H9 (cell line): Measurements from ENCODE around the gene SLC35B4. TPM values are rescaled to one million over a fixed set of nuclear protein-coding genes. Genes with fewer than 3 reads are reported as not detected.

ENCODE experiments used
- DNase-seq: peaks from one replicate; pipeline ENCODE4 v3.0.0-alpha.2; 2017
- H2AFZ ChIP-seq: one replicate; pipeline ENCODE4 v1.6.1; 2013; ENCODE audit warnings: mild to moderate bottlenecking, low read length, control low read depth, moderate library complexity
- H2AK5ac ChIP-seq: 2 replicates; pipeline ENCODE4 v1.6.1; 2013; ENCODE audit warnings: low read length, control low read depth, mixed read lengths; ENCODE audit not compliant: insufficient read length
- H2BK120ac ChIP-seq: one replicate; pipeline ENCODE4 v1.6.1; 2013; ENCODE audit warnings: low read depth, mild to moderate bottlenecking, low read length, control low read depth, inconsistent platforms; ENCODE audit not compliant: poor library complexity, severe bottlenecking
- H2BK12ac ChIP-seq: 2 replicates; pipeline ENCODE4 v1.6.1; 2013; ENCODE audit warnings: low read length, control low read depth, mixed read lengths, low read depth; ENCODE audit not compliant: insufficient read length
- H2BK15ac ChIP-seq: 2 replicates; pipeline ENCODE4 v1.6.1; 2013; ENCODE audit warnings: low read depth, low read length, control low read depth
- H2BK20ac ChIP-seq: one replicate; pipeline ENCODE4 v1.6.1; 2013; ENCODE audit warnings: low read depth, mild to moderate bottlenecking, low read length, control low read depth, inconsistent platforms; ENCODE audit not compliant: poor library complexity, severe bottlenecking
- H2BK5ac ChIP-seq: 2 replicates; pipeline ENCODE4 v1.6.1; 2013; ENCODE audit warnings: low read length, control low read depth, mixed read lengths; ENCODE audit not compliant: insufficient read length
- H3K14ac ChIP-seq: 2 replicates; pipeline ENCODE4 v1.6.1; 2013; ENCODE audit warnings: low read length, control low read depth; ENCODE audit not compliant: insufficient read depth
- H3K18ac ChIP-seq: 2 replicates; pipeline ENCODE4 v1.6.1; 2013; ENCODE audit warnings: low read depth, mild to moderate bottlenecking, mixed read lengths, low read length, control low read depth; ENCODE audit not compliant: insufficient read length
- H3K23ac ChIP-seq: 2 replicates; pipeline ENCODE4 v1.6.1; 2013; ENCODE audit warnings: low read length, control low read depth, mixed read lengths, low read depth; ENCODE audit not compliant: insufficient read length
- H3K23me2 ChIP-seq: 2 replicates; pipeline ENCODE4 v1.6.1; 2013; ENCODE audit warnings: low read depth, mild to moderate bottlenecking, mixed read lengths, low read length, control low read depth; ENCODE audit not compliant: insufficient read length, poor library complexity, severe bottlenecking
- H3K27ac ChIP-seq: 2 replicates; pipeline ENCODE4 v1.5.1; 2013; ENCODE audit warnings: low read length, control low read depth, mixed read lengths, low read depth; ENCODE audit not compliant: insufficient read length
- H3K27me3 ChIP-seq: 2 replicates; pipeline ENCODE4 v1.6.1; 2013; ENCODE audit warnings: low read length, control low read depth, inconsistent platforms; ENCODE audit not compliant: insufficient read depth
- H3K4ac ChIP-seq: 2 replicates; pipeline ENCODE4 v1.6.1; 2013; ENCODE audit warnings: low read depth, mild to moderate bottlenecking, control low read depth, inconsistent platforms, low read length, moderate library complexity
- H3K4me1 ChIP-seq: 2 replicates; pipeline ENCODE4 v1.6.1; 2013; ENCODE audit warnings: low read length, control low read depth, inconsistent platforms; ENCODE audit not compliant: insufficient read depth
- H3K4me2 ChIP-seq: 2 replicates; pipeline ENCODE4 v1.6.1; 2013; ENCODE audit warnings: low read length, control low read depth, mixed read lengths; ENCODE audit not compliant: insufficient read length, insufficient read depth
- H3K56ac ChIP-seq: 2 replicates; pipeline ENCODE4 v1.6.1; 2013; ENCODE audit warnings: low read depth, mild to moderate bottlenecking, mixed read lengths, low read length, control low read depth; ENCODE audit not compliant: insufficient read length
- H3K79me1 ChIP-seq: 2 replicates; pipeline ENCODE4 v1.6.1; 2013; ENCODE audit warnings: low read depth, mild to moderate bottlenecking, moderate library complexity, low read length, control low read depth, inconsistent platforms; ENCODE audit not compliant: insufficient read depth, poor library complexity, severe bottlenecking
- H3K79me2 ChIP-seq: 2 replicates; pipeline ENCODE4 v1.6.1; 2013; ENCODE audit warnings: low read length, control low read depth, inconsistent platforms; ENCODE audit not compliant: insufficient read depth
- H3K9ac ChIP-seq: 2 replicates; pipeline ENCODE4 v1.6.1; 2013; ENCODE audit warnings: low read length, control low read depth, mixed read lengths; ENCODE audit not compliant: insufficient read length; ENCODE audit errors: extremely low read depth
- H3K9me3 ChIP-seq: one replicate; pipeline ENCODE4 v1.6.1; 2013; ENCODE audit warnings: low read depth, low read length, inconsistent platforms; ENCODE audit not compliant: control insufficient read depth
- H3T11ph ChIP-seq: one replicate; pipeline ENCODE4 v1.6.1; 2013; ENCODE audit warnings: mild to moderate bottlenecking, low read length, control low read depth, inconsistent platforms
- H4K20me1 ChIP-seq: one replicate; pipeline ENCODE4 v1.6.1; 2013; ENCODE audit not compliant: control insufficient read depth, insufficient read length, insufficient read depth
- H4K5ac ChIP-seq: 2 replicates; pipeline ENCODE4 v1.6.1; 2013; ENCODE audit warnings: low read depth, mild to moderate bottlenecking, mixed read lengths, low read length, control low read depth; ENCODE audit not compliant: insufficient read length
- H4K8ac ChIP-seq: replicated peaks from 2 replicates; pipeline ENCODE4 v1.6.1; 2013; ENCODE audit warnings: low read length, control low read depth, mixed read lengths, low read depth; ENCODE audit not compliant: insufficient read length
- H4K91ac ChIP-seq: 2 replicates; pipeline ENCODE4 v1.6.1; 2013; ENCODE audit warnings: low read depth, mild to moderate bottlenecking, moderate library complexity, mixed read lengths, low read length, control low read depth; ENCODE audit not compliant: insufficient read length
- H3K27ac Mint-ChIP-seq, 3 experiments: 2 replicates in 2 of 3; 3 replicates in 1 of 3; pipeline ENCODE4 v1.8.0; 2020 to 2021; ENCODE audit warnings: mixed read lengths in 3 of 3, mild to moderate bottlenecking in 1 of 3, moderate library complexity in 1 of 3
- H3K27me3 Mint-ChIP-seq: 2 replicates; pipeline ENCODE4 v1.8.0; 2021; ENCODE audit warnings: low read depth, mild to moderate bottlenecking, moderate library complexity, mixed read lengths
- H3K36me3 Mint-ChIP-seq, 3 experiments: 2 replicates in 2 of 3; 3 replicates in 1 of 3; pipeline ENCODE4 v1.8.0; 2020 to 2021; ENCODE audit warnings: low read depth in 3 of 3, mixed read lengths in 3 of 3; ENCODE audit not compliant: insufficient read depth in 1 of 3
- H3K4me1 Mint-ChIP-seq, 2 experiments: 2 replicates each; pipeline ENCODE4 v1.8.0; 2020; ENCODE audit warnings: mixed read lengths in 2 of 2
- H3K4me3 Mint-ChIP-seq, 2 experiments: 2 replicates in 1 of 2; 3 replicates in 1 of 2; pipeline ENCODE4 v1.8.0; 2020 to 2021; ENCODE audit warnings: mild to moderate bottlenecking in 2 of 2, mixed read lengths in 2 of 2, moderate library complexity in 1 of 2
- H3K9me3 Mint-ChIP-seq, 2 experiments: 2 replicates in 1 of 2; 3 replicates in 1 of 2; pipeline ENCODE4 v1.8.0; 2020; ENCODE audit warnings: mild to moderate bottlenecking in 2 of 2, mixed read lengths in 2 of 2, moderate library complexity in 1 of 2
- CTCF ChIP-seq: fragments of 200-600 bp; sonication (generic); conservative IDR thresholded peaks from 3 replicates; pipeline ENCODE4 v1.8.0; 2021; ENCODE audit warnings: antibody characterized with exemption, mild to moderate bottlenecking
- WGBS: extraction: QIAGEN DNeasy Blood & Tissue Kit; methylation state at CpG from one replicate; pipeline ENCODE4 v1.1.7; 2013; ENCODE audit warnings: missing lambda C conversion rate, low lambda C conversion rate, mixed read lengths; ENCODE audit not compliant: insufficient read length; ENCODE audit errors: extremely low coverage; 5-methylcytosine and 5-hydroxymethylcytosine counted together
- total RNA-seq: library from RNA; stranded (reverse); gene quantifications from 2 replicates; pipeline ENCODE4 v1.2.1, GENCODE V29; 2021

The SLC35B4 gene
- total RNA-seq, 1 experiment from 2014 or later = 33.4 TPM

- Histone ChIP-seq H3K23me2 (no peaks in the 10 kb centered on the region), H3K27me3 (no peaks in the 10 kb centered on the region), H3K79me2 (no peaks in the 10 kb centered on the region), H2AFZ (no peak overlapping the region), H3K56ac (no peak overlapping the region), H2BK12ac (no peak overlapping the region), H3T11ph (no peak overlapping the region), H3K14ac (no peak overlapping the region), H2BK15ac (no peak overlapping the region), H3K9ac (no peak overlapping the region), H3K9me3 (no peaks in the 10 kb centered on the region), H2AK5ac (no peak overlapping the region), H3K27ac (no peak overlapping the region), H4K5ac (no peak overlapping the region), H3K18ac (no peak overlapping the region), H4K20me1 (no peaks in the 10 kb centered on the region), H2BK20ac (no peak overlapping the region), H3K4me1 (no peaks in the 10 kb centered on the region), H3K79me1 (no peaks in the 10 kb centered on the region), H2BK120ac (no peak overlapping the region), H4K8ac (no peak overlapping the region), H3K4me2 (no peak overlapping the region), H2BK5ac (no peak overlapping the region), H3K4ac (no peak overlapping the region), H4K91ac (no peak overlapping the region), H3K23ac (no peak overlapping the region)
- WGBS = no CpG with 5 or more reads among the region's 12 CpGs
- Mint-ChIP-seq H3K9me3 (no peaks in the 10 kb centered on the region), H3K27me3 (no peaks in the 10 kb centered on the region), H3K36me3 (peaks cover 19 to 35% (median 31%) of the 10 kb centered on the region in 3 experiments; a peak in 6 of 7 replicates), H3K27ac (no peak overlapping the region), H3K4me1 (peaks cover 9 to 11% of the 10 kb centered on the region in 2 experiments; a peak in 3 of 4 replicates), H3K4me3 (no peak overlapping the region)
- no peak for DNase-seq
- no peak for TF ChIP-seq CTCF
Measured at GRCh38 chr7:134293002-134293740, 23.6 kb downstream of the SLC35B4 start.
